Activated CD4-positive, alpha-beta T cell treated with anti-CD3 and anti-CD28 coated beads, Interleukin-2, amount 50 U/mL, for 1 hour (primary cell): ENCODE results near the gene OR7C1.
"Not testable (repeated sequence)": the region's sequence is repeated elsewhere in the genome, so short reads cannot be mapped to it uniquely, and the experiment has no call there.

Experiments used
- DNase-seq: peaks from one replicate; pipeline ENCODE4 v3.0.0-alpha.2; 2020

OR7C1 gene

GRCh38 chr19:14835011-14835410, at the start of gene OR7C1, which contains the start of gene OR7A5:
Gene OR7C1 (minus strand): TSS chr19:14835185. CDS start chr19:14800136, 35,049 bp downstream.
Gene OR7A5 (minus strand): TSS chr19:14835185. CDS start chr19:14828241, 6,944 bp downstream.
- DNase-seq = no peak

- DNase-seq = no peak
Observed at GRCh38 chr19:14871619-14872230, 36.7 kb upstream of the OR7C1 start.

GRCh38 chr19:14868497-14868896, 33.5 kb upstream of the OR7C1 start:
- DNase-seq = no peak

GRCh38 chr19:14848822-14849221, 13.8 kb upstream of the OR7C1 start, which contains the start of gene OR7A10:
Gene OR7A10 (minus strand): TSS chr19:14848922. CDS start chr19:14841877, 7,045 bp downstream.
- no peak for DNase-seq

- DNase-seq = no peak
Observed at GRCh38 chr19:14843578-14843977, 8.6 kb upstream of the OR7C1 start.

GRCh38 chr19:14843169-14843568, 8.2 kb upstream of the OR7C1 start:
- DNase-seq = no peak

GRCh38 chr19:14840206-14840605, 5.2 kb upstream of the OR7C1 start:
- no peak for DNase-seq

- no peak for DNase-seq
Observed at GRCh38 chr19:14837391-14837790, 2.4 kb upstream of the OR7C1 start.

GRCh38 chr19:14830702-14831101, 4.3 kb downstream of the OR7C1 start:
- no peak for DNase-seq

- DNase-seq = no peak
Observed at GRCh38 chr19:14826006-14826405, 9.0 kb downstream of the OR7C1 start.

GRCh38 chr19:14821937-14822336, 13.0 kb downstream of the OR7C1 start:
- no peak for DNase-seq

GRCh38 chr19:14818588-14818987, 16.4 kb downstream of the OR7C1 start:
- DNase-seq = no peak

GRCh38 chr19:14817052-14817451, 17.9 kb downstream of the OR7C1 start:
- no peak for DNase-seq

- DNase-seq = no peak
Observed at GRCh38 chr19:14814982-14815652, 19.9 kb downstream of the OR7C1 start.

- no peak for DNase-seq
Observed at GRCh38 chr19:14809272-14810057, 25.5 kb downstream of the OR7C1 start.

- DNase-seq = no peak
Observed at GRCh38 chr19:14804765-14805164, 30.2 kb downstream of the OR7C1 start.

GRCh38 chr19:14798760-14799159, 36.2 kb downstream of the OR7C1 start:
- no peak for DNase-seq

GRCh38 chr19:14796021-14796420, 39.0 kb downstream of the OR7C1 start:
- DNase-seq = no peak

- no peak for DNase-seq
Observed at GRCh38 chr19:14795078-14795721, 39.8 kb downstream of the OR7C1 start.

GRCh38 chr19:14792250-14792649, 42.7 kb downstream of the OR7C1 start:
- DNase-seq = not testable (repeated sequence)

- DNase-seq = peak; percentile 22
Observed at GRCh38 chr19:14786421-14786851, 48.5 kb downstream of the OR7C1 start.

- not testable (repeated sequence) for DNase-seq
Observed at GRCh38 chr19:14785102-14785793, 49.7 kb downstream of the OR7C1 start.
